GM23338 (cell line): ENCODE data around the gene CELF4. TPM values are rescaled to one million over a fixed set of nuclear protein-coding genes. Genes with fewer than 3 reads are reported as not detected.

ENCODE experiments used
- ATAC-seq: fragments of 200-7000 bp; cut with Tn5 transposase; 3 replicates; pipeline ENCODE4 v1.9.1; 2020
- DNase-seq: peaks from one replicate; pipeline ENCODE4 v3.0.0-alpha.2; 2015; ENCODE audit warnings: low spot score
- H2AFZ ChIP-seq: fragments of 200-600 bp; sonication (generic); 2 replicates; pipeline ENCODE4 v1.8.0; 2016; ENCODE audit warnings: antibody characterized with exemption, mild to moderate bottlenecking, moderate library complexity
- H3F3A ChIP-seq: fragments of 200-600 bp; sonication (generic); replicated peaks from 2 replicates; pipeline ENCODE4 v1.8.0; 2017; ENCODE audit warnings: antibody characterized with exemption, mixed run types, low read depth
- H3K27ac ChIP-seq: fragments of 200-600 bp; sonication (generic); 2 replicates; pipeline ENCODE4 v1.6.1; 2016; ENCODE audit warnings: low read depth
- H3K27me3 ChIP-seq: fragments of 200-600 bp; sonication (generic); 2 replicates; pipeline ENCODE4 v1.8.0; 2016; ENCODE audit warnings: mild to moderate bottlenecking, mixed run types, moderate library complexity; ENCODE audit not compliant: insufficient read depth
- H3K36me3 ChIP-seq: fragments of 200-600 bp; sonication (generic); 2 replicates; pipeline ENCODE4 v1.8.0; 2016; ENCODE audit warnings: mild to moderate bottlenecking; ENCODE audit not compliant: insufficient read depth
- H3K4me1 ChIP-seq: fragments of 200-600 bp; sonication (generic); 2 replicates; pipeline ENCODE4 v1.8.0; 2016; ENCODE audit warnings: mild to moderate bottlenecking, moderate library complexity; ENCODE audit not compliant: insufficient read depth
- H3K4me2 ChIP-seq: fragments of 200-600 bp; sonication (generic); 2 replicates; pipeline ENCODE4 v1.7.1; 2017; ENCODE audit warnings: mixed run types
- H3K4me3 ChIP-seq: fragments of 200-600 bp; sonication (generic); 2 replicates; pipeline ENCODE4 v1.6.1; 2016; ENCODE audit warnings: mixed run types
- H3K79me2 ChIP-seq: fragments of 200-600 bp; sonication (generic); replicated peaks from 2 replicates; pipeline ENCODE4 v1.8.0; 2017; ENCODE audit warnings: mild to moderate bottlenecking; ENCODE audit not compliant: insufficient read depth
- H3K9me2 ChIP-seq: fragments of 200-600 bp; sonication (generic); 2 replicates; pipeline ENCODE4 v1.8.0; 2017; ENCODE audit not compliant: insufficient read depth
- H4K20me1 ChIP-seq: fragments of 200-600 bp; sonication (generic); replicated peaks from 2 replicates; pipeline ENCODE4 v1.8.0; 2017; ENCODE audit warnings: mild to moderate bottlenecking; ENCODE audit not compliant: insufficient read depth
- H3K27ac Mint-ChIP-seq: 2 replicates; pipeline ENCODE4 v1.8.0; 2020; ENCODE audit warnings: inconsistent platforms, mild to moderate bottlenecking, moderate library complexity, mixed read lengths
- H3K27me3 Mint-ChIP-seq: 3 replicates; pipeline ENCODE4 v1.8.0; 2022; ENCODE audit warnings: low read depth, mild to moderate bottlenecking, moderate library complexity, mixed read lengths, inconsistent platforms; ENCODE audit not compliant: insufficient read depth, poor library complexity
- H3K36me3 Mint-ChIP-seq: 3 replicates; pipeline ENCODE4 v1.8.0; 2021; ENCODE audit warnings: low read depth, mild to moderate bottlenecking, inconsistent platforms, moderate library complexity, mixed read lengths
- H3K4me1 Mint-ChIP-seq: 3 replicates; pipeline ENCODE4 v1.8.0; 2020; ENCODE audit warnings: mild to moderate bottlenecking, inconsistent platforms, mixed read lengths
- H3K4me3 Mint-ChIP-seq: 3 replicates; pipeline ENCODE4 v1.8.0; 2021; ENCODE audit warnings: moderate library complexity, mild to moderate bottlenecking, inconsistent platforms, mixed read lengths
- H3K9me3 Mint-ChIP-seq: 3 replicates; pipeline ENCODE4 v1.8.0; 2020; ENCODE audit warnings: moderate library complexity, mild to moderate bottlenecking, inconsistent platforms, mixed read lengths
- CREB1 ChIP-seq: fragments of 250-450 bp; sonication (Bioruptor Pico); IDR thresholded peaks from 2 replicates; pipeline ENCODE4 v1.5.0; 2020; ENCODE audit warnings: low read depth, mild to moderate bottlenecking, moderate library complexity
- EZH2 ChIP-seq: fragments of 200-600 bp; sonication (generic); IDR thresholded peaks from one replicate; pipeline ENCODE4 v1.8.0; 2017; ENCODE audit warnings: antibody characterized with exemption, mild to moderate bottlenecking, low read depth; ENCODE audit not compliant: unreplicated experiment
- EZH2phosphoT487 ChIP-seq: fragments of 200-600 bp; sonication (generic); IDR thresholded peaks from one replicate; pipeline ENCODE4 v1.8.1; 2018; ENCODE audit warnings: antibody characterized with exemption; ENCODE audit not compliant: unreplicated experiment
- JUNB ChIP-seq: IDR thresholded peaks from one replicate; pipeline ENCODE4 v1.6.1; 2016; ENCODE audit warnings: antibody characterized with exemption; ENCODE audit not compliant: unreplicated experiment
- NANOG ChIP-seq: IDR thresholded peaks from 2 replicates; pipeline ENCODE4 v1.6.1; 2016; ENCODE audit warnings: antibody characterized with exemption, borderline replicate concordance
- POLR2AphosphoS5 ChIP-seq: IDR thresholded peaks from 2 replicates; pipeline ENCODE4 v1.6.1; 2016; ENCODE audit warnings: antibody characterized with exemption, low read depth
- STAT1 ChIP-seq: IDR thresholded peaks from one replicate; pipeline ENCODE4 v1.6.1; 2016; ENCODE audit warnings: antibody characterized with exemption; ENCODE audit not compliant: unreplicated experiment
- ZNF114 ChIP-seq: fragments of 250-450 bp; sonication (Bioruptor Pico); IDR thresholded peaks from 2 replicates; pipeline ENCODE4 v1.5.0; 2020; ENCODE audit warnings: mild to moderate bottlenecking, moderate library complexity
- ZNF331 ChIP-seq: fragments of 250-450 bp; sonication (Bioruptor Pico); IDR thresholded peaks from 2 replicates; pipeline ENCODE4 v1.5.0; 2020; ENCODE audit warnings: low read depth, mild to moderate bottlenecking, moderate library complexity
- polyA plus RNA-seq: library from polyadenylated mRNA; unstranded; fragments of >200 nt; fragmentation: Nextera tagmentation; extraction: Ambion mirVana; gene quantifications from 2 replicates; pipeline ENCODE4 v1.2.1, GENCODE V29; 2016
- total RNA-seq: library from RNA; depleted of rRNA; stranded (reverse); fragments of >200 nt; shearing (Covaris generic); gene quantifications from 2 replicates; pipeline ENCODE4 v1.2.3, GENCODE V29; 2014
- TF ChIP-seq, protein P1 (sequence below), 2 experiments: fragments of 200-600 bp in 1 of 2; sonication (generic) in 1 of 2; conservative IDR thresholded peaks; 2 replicates each; pipeline versions ENCODE4 v1.5.1 to v1.6.1; 2016 to 2017; ENCODE audit warnings: antibody characterized with exemption in 2 of 2, low read depth in 2 of 2, mild to moderate bottlenecking in 2 of 2, moderate library complexity in 1 of 2
- TF ChIP-seq, protein P2 (sequence below): fragments of 250-450 bp; sonication (Bioruptor Pico); IDR thresholded peaks from 2 replicates; pipeline ENCODE4 v1.5.0; 2020; ENCODE audit warnings: mild to moderate bottlenecking, moderate library complexity
- TF ChIP-seq, protein P3 (sequence below): IDR thresholded peaks from 2 replicates; pipeline ENCODE4 v1.6.1; 2016; ENCODE audit warnings: antibody characterized with exemption
- TF ChIP-seq, protein P4 (sequence below): IDR thresholded peaks from one replicate; pipeline ENCODE4 v1.6.1; 2018; ENCODE audit warnings: antibody characterized with exemption; ENCODE audit not compliant: unreplicated experiment

The CELF4 gene
- total and polyA plus RNA-seq, 2 experiments from 2014 or later = 2.6 to 6.7 TPM

DNA sequence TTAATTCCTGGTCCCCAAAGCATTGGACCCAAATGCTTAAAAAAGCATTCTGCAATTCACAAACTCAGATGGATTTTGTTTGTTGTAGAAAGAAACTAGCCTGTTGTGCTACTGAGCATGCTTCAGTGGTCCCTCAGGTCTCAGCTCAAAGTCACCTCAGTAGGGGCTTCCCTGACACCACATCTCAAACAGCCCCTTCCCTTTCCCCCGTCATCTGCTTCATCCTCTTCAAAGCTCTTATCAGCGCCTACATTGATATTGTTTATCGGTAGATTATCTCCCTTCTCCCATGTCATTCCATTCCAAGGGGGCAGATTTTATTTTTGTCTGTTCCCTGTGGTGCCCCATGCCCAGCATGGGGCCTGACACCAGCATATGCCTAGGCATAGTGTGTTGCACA lies 172.9 kb downstream of the CELF4 start:
- no peaks in the 10 kb centered on the region for H3K9me2 ChIP-seq
- no peak for TF ChIP-seq STAT1
- TF ChIP-seq ZNF331 (CRISPR knock-in tag) = no peak
- TF ChIP-seq, protein P1, sequence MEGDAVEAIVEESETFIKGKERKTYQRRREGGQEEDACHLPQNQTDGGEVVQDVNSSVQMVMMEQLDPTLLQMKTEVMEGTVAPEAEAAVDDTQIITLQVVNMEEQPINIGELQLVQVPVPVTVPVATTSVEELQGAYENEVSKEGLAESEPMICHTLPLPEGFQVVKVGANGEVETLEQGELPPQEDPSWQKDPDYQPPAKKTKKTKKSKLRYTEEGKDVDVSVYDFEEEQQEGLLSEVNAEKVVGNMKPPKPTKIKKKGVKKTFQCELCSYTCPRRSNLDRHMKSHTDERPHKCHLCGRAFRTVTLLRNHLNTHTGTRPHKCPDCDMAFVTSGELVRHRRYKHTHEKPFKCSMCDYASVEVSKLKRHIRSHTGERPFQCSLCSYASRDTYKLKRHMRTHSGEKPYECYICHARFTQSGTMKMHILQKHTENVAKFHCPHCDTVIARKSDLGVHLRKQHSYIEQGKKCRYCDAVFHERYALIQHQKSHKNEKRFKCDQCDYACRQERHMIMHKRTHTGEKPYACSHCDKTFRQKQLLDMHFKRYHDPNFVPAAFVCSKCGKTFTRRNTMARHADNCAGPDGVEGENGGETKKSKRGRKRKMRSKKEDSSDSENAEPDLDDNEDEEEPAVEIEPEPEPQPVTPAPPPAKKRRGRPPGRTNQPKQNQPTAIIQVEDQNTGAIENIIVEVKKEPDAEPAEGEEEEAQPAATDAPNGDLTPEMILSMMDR (conservative IDR thresholded peaks at IDR 0.05; ENCODE audit: low read depth in 2 of 2) = no peak
- TF ChIP-seq, protein P2, sequence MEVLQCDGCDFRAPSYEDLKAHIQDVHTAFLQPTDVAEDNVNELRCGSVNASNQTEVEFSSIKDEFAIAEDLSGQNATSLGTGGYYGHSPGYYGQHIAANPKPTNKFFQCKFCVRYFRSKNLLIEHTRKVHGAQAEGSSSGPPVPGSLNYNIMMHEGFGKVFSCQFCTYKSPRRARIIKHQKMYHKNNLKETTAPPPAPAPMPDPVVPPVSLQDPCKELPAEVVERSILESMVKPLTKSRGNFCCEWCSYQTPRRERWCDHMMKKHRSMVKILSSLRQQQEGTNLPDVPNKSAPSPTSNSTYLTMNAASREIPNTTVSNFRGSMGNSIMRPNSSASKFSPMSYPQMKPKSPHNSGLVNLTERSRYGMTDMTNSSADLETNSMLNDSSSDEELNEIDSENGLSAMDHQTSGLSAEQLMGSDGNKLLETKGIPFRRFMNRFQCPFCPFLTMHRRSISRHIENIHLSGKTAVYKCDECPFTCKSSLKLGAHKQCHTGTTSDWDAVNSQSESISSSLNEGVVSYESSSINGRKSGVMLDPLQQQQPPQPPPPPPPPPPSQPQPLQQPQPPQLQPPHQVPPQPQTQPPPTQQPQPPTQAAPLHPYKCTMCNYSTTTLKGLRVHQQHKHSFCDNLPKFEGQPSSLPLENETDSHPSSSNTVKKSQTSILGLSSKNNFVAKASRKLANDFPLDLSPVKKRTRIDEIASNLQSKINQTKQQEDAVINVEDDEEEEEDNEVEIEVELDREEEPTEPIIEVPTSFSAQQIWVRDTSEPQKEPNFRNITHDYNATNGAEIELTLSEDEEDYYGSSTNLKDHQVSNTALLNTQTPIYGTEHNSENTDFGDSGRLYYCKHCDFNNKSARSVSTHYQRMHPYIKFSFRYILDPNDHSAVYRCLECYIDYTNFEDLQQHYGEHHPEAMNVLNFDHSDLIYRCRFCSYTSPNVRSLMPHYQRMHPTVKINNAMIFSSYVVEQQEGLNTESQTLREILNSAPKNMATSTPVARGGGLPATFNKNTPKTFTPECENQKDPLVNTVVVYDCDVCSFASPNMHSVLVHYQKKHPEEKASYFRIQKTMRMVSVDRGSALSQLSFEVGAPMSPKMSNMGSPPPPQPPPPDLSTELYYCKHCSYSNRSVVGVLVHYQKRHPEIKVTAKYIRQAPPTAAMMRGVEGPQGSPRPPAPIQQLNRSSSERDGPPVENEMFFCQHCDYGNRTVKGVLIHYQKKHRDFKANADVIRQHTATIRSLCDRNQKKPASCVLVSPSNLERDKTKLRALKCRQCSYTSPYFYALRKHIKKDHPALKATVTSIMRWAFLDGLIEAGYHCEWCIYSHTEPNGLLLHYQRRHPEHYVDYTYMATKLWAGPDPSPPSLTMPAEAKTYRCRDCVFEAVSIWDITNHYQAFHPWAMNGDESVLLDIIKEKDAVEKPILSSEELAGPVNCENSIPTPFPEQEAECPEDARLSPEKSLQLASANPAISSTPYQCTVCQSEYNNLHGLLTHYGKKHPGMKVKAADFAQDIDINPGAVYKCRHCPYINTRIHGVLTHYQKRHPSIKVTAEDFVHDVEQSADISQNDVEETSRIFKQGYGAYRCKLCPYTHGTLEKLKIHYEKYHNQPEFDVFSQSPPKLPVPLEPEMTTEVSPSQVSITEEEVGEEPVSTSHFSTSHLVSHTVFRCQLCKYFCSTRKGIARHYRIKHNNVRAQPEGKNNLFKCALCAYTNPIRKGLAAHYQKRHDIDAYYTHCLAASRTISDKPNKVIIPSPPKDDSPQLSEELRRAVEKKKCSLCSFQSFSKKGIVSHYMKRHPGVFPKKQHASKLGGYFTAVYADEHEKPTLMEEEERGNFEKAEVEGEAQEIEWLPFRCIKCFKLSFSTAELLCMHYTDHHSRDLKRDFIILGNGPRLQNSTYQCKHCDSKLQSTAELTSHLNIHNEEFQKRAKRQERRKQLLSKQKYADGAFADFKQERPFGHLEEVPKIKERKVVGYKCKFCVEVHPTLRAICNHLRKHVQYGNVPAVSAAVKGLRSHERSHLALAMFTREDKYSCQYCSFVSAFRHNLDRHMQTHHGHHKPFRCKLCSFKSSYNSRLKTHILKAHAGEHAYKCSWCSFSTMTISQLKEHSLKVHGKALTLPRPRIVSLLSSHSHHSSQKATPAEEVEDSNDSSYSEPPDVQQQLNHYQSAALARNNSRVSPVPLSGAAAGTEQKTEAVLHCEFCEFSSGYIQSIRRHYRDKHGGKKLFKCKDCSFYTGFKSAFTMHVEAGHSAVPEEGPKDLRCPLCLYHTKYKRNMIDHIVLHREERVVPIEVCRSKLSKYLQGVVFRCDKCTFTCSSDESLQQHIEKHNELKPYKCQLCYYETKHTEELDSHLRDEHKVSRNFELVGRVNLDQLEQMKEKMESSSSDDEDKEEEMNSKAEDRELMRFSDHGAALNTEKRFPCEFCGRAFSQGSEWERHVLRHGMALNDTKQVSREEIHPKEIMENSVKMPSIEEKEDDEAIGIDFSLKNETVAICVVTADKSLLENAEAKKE (CRISPR knock-in tag) = no peak
- TF ChIP-seq, protein P3, sequence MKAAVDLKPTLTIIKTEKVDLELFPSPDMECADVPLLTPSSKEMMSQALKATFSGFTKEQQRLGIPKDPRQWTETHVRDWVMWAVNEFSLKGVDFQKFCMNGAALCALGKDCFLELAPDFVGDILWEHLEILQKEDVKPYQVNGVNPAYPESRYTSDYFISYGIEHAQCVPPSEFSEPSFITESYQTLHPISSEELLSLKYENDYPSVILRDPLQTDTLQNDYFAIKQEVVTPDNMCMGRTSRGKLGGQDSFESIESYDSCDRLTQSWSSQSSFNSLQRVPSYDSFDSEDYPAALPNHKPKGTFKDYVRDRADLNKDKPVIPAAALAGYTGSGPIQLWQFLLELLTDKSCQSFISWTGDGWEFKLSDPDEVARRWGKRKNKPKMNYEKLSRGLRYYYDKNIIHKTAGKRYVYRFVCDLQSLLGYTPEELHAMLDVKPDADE = no peak
- TF ChIP-seq, protein P4, sequence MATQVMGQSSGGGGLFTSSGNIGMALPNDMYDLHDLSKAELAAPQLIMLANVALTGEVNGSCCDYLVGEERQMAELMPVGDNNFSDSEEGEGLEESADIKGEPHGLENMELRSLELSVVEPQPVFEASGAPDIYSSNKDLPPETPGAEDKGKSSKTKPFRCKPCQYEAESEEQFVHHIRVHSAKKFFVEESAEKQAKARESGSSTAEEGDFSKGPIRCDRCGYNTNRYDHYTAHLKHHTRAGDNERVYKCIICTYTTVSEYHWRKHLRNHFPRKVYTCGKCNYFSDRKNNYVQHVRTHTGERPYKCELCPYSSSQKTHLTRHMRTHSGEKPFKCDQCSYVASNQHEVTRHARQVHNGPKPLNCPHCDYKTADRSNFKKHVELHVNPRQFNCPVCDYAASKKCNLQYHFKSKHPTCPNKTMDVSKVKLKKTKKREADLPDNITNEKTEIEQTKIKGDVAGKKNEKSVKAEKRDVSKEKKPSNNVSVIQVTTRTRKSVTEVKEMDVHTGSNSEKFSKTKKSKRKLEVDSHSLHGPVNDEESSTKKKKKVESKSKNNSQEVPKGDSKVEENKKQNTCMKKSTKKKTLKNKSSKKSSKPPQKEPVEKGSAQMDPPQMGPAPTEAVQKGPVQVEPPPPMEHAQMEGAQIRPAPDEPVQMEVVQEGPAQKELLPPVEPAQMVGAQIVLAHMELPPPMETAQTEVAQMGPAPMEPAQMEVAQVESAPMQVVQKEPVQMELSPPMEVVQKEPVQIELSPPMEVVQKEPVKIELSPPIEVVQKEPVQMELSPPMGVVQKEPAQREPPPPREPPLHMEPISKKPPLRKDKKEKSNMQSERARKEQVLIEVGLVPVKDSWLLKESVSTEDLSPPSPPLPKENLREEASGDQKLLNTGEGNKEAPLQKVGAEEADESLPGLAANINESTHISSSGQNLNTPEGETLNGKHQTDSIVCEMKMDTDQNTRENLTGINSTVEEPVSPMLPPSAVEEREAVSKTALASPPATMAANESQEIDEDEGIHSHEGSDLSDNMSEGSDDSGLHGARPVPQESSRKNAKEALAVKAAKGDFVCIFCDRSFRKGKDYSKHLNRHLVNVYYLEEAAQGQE = no peak
- TF ChIP-seq NANOG = no peak
- TF ChIP-seq EZH2phosphoT487 = no peak
- no peak for TF ChIP-seq EZH2
- TF ChIP-seq ZNF114 (CRISPR knock-in tag) = no peak
- no peak for TF ChIP-seq JUNB
- TF ChIP-seq CREB1 (CRISPR knock-in tag) = no peak
- no peak for TF ChIP-seq POLR2AphosphoS5
- peaks cover 18% of the 10 kb centered on the region for H3K4me1 Mint-ChIP-seq
- no peak overlapping the region for H3K27ac Mint-ChIP-seq
- H3K4me3 Mint-ChIP-seq = no peak overlapping the region; the same call in 2 of the 3 replicates
- H3K4me1 ChIP-seq = peaks cover 15% of the 10 kb centered on the region
- H3K4me2 ChIP-seq = peak overlapping the region; percentile 84; the same call in 1 of the 2 replicates
- no peak overlapping the region for H3K4me3 ChIP-seq
- no peaks in the 10 kb centered on the region for H3F3A ChIP-seq
- H3K27me3 Mint-ChIP-seq = peaks cover 29% of the 10 kb centered on the region
- H3K36me3 Mint-ChIP-seq = peaks cover 11% of the 10 kb centered on the region
- no peak overlapping the region for H2AFZ ChIP-seq
- peaks cover 25% of the 10 kb centered on the region for H3K27me3 ChIP-seq
- no peaks in the 10 kb centered on the region for H3K79me2 ChIP-seq
- no peaks in the 10 kb centered on the region for H4K20me1 ChIP-seq
- DNase-seq = no peak
- peaks cover 25% of the 10 kb centered on the region for H3K9me3 Mint-ChIP-seq
- ATAC-seq = no peak
- no peaks in the 10 kb centered on the region for H3K36me3 ChIP-seq
- no peak overlapping the region for H3K27ac ChIP-seq
